ENCODE measurements around the gene ASB18.

DNA sequence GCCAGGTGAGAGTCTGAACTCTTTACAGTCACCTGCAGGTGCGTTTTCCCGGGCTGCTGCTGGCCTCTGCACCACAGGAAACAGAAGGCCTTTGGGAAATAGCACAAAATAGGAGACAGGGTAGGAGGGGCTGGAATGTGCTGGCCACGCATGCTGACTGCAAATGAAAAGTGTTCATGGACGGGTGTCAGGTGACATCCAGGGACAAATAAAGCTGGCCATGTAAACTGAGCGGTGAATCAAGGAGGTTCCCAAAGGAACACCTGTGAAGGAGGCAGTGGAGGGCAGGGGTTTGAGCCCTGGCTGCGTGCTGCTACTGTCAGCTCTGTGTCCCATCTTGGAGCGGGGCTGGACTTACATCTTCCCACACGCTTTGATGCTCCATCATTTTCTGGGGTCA is 53.7 kb downstream of the ASB18 start:
- TF ChIP-seq EZH2 (IDR thresholded peaks at IDR 0.05; ENCODE audit: insufficient read depth, poor library complexity, severe bottlenecking) (no peak), EZH2phosphoT487 (IDR thresholded peaks at IDR 0.05; ENCODE audit: insufficient read depth, low read depth) (no peak)

Measured in GM23248 (cell line).